ENCODE results near the gene OLIG2. TPM values are rescaled to one million over a fixed set of nuclear protein-coding genes. Genes with fewer than 3 reads are reported as not detected.

The OLIG2 gene
- total RNA-seq, 1 donor from 2014 or later: not detected

DNA sequence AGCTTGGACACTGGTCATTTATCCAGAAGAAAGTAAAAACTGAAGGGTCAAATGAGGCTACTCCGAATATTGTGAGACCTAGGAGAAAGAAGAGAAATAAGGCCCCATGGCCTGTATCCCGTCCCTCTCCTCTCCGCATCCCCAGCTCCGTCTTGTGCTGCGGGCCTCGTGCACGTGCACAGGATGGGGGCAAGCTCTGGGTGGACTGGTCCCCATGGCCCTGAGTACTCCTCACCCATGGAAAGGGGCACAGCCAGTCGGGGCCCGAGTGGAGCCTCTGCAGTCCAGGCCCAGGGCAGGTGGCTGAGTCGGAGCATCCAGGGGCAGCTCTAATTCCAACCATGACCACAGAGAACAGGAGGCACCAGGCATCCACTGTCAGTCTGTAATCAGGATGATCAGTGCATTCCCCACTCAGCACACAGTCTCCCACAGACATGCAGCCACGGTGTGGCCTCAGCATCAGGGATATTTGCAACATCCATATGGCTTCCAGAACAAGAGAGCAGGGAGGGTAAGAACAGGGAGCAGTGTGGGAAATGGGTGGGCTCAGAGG is 31.7 kb downstream of the OLIG2 start:
- Histone ChIP-seq H3K27me3 (no peaks in the 10 kb centered on the region), H3K4me3 (no peak overlapping the region), H3K4me1 (no peaks in the 10 kb centered on the region), H3K36me3 (no peaks in the 10 kb centered on the region), H3K9me3 (no peaks in the 10 kb centered on the region), H3K27ac (no peak overlapping the region)
- no peak for TF ChIP-seq POLR2A (IDR thresholded peaks at IDR 0.05)
- no peak for TF ChIP-seq POLR2AphosphoS5 (IDR thresholded peaks at IDR 0.05; ENCODE audit: insufficient read depth in 1 of 2, low read depth in 1 of 2)
- TF ChIP-seq, protein P1, sequence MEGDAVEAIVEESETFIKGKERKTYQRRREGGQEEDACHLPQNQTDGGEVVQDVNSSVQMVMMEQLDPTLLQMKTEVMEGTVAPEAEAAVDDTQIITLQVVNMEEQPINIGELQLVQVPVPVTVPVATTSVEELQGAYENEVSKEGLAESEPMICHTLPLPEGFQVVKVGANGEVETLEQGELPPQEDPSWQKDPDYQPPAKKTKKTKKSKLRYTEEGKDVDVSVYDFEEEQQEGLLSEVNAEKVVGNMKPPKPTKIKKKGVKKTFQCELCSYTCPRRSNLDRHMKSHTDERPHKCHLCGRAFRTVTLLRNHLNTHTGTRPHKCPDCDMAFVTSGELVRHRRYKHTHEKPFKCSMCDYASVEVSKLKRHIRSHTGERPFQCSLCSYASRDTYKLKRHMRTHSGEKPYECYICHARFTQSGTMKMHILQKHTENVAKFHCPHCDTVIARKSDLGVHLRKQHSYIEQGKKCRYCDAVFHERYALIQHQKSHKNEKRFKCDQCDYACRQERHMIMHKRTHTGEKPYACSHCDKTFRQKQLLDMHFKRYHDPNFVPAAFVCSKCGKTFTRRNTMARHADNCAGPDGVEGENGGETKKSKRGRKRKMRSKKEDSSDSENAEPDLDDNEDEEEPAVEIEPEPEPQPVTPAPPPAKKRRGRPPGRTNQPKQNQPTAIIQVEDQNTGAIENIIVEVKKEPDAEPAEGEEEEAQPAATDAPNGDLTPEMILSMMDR (IDR thresholded peaks at IDR 0.05): no peak
- no peak for DNase-seq (ENCODE audit: extremely low spot score in 2 of 2)
- intact Hi-C loops (cut with DNase I): no loop called here

DNA sequence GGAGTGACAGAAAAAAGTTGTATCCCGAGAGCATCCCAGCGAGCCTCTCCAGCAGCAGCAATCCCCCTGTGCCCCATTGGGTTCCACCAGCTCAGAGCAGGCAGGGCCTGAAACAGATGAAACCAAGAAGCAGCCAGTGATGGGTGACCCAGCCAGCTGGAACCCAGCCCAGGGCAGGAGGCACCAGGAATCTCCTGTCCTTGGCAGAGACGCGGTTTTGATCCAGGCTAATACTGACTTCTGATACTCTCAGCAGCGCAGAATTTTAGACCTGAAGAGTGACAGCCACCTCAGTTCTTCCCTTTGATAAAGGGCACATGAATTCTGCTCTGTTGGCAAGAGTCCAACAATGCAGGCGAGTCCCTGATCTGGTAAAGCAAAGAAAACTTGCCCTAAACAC is 32.8 kb downstream of the OLIG2 start:
- intact Hi-C loops (cut with DNase I): no loop called here
- H3K27me3 ChIP-seq: no peaks in the 10 kb centered on the region

DNA sequence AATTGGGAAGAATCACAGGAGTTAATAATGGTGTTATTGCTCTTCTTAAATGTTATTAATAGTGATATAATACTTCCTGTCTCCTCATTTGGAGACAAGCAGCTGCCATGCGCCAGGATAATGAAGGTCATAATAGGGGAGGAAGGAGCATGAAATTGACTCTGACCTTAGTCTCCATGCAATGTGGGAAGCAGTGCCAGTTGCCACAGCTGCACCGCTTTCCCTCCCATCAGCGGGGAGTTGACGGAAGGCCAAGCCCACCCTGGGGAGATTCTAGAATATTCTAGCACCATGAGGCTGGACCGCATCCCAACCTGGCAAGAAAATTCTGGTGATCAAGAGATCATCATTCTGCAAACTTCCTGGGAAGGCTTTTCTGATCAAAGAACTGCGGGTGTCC is 33.2 kb downstream of the OLIG2 start:
- no peaks in the 10 kb centered on the region for H3K4me1 ChIP-seq
- H3K9me3 ChIP-seq: no peaks in the 10 kb centered on the region
- H3K36me3 ChIP-seq: no peaks in the 10 kb centered on the region
- TF ChIP-seq, protein P1 (IDR thresholded peaks at IDR 0.05): no peak
- TF ChIP-seq POLR2A (IDR thresholded peaks at IDR 0.05): no peak
- no peak for TF ChIP-seq POLR2AphosphoS5 (IDR thresholded peaks at IDR 0.05; ENCODE audit: insufficient read depth in 1 of 2, low read depth in 1 of 2)
- intact Hi-C loops (cut with DNase I): no loop called here
- H3K4me3 ChIP-seq: no peak overlapping the region
- DNase-seq (ENCODE audit: extremely low spot score in 2 of 2): no peak
- no peak overlapping the region for H3K27ac ChIP-seq
- H3K27me3 ChIP-seq: no peaks in the 10 kb centered on the region

More for the DNA sequence above, 32.8 kb downstream of the OLIG2 start:
- no peaks in the 10 kb centered on the region for H3K9me3 ChIP-seq
- TF ChIP-seq POLR2AphosphoS5 (IDR thresholded peaks at IDR 0.05; ENCODE audit: insufficient read depth in 1 of 2, low read depth in 1 of 2): no peak
- TF ChIP-seq, protein P1 (IDR thresholded peaks at IDR 0.05): no peak
- no peak for TF ChIP-seq POLR2A (IDR thresholded peaks at IDR 0.05)
- H3K4me3 ChIP-seq: no peak overlapping the region
- no peaks in the 10 kb centered on the region for H3K4me1 ChIP-seq
- no peak overlapping the region for H3K27ac ChIP-seq
- no peaks in the 10 kb centered on the region for H3K36me3 ChIP-seq
- DNase-seq (ENCODE audit: extremely low spot score in 2 of 2): no peak

DNA sequence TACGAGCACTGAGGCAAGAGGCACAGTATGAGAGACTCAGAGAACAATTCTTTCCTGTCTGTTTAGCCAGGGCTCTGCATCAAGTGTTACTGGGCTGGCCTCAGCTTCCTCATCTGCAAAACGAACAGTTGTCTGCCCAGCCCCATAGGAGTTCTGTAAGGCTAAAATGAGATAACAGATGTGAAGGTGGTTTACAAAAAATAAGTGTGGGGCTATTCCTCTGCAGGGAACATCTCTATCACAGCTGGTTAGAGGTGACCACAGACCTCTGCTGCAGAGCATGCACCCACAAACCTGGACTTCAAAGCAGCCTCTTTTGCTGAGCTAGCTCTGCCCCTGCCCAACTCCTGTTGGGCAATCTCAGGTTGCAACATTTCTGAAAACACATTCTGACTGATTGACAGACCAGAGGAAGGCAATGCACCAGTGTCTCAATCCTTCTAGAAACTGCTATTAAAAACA is 33.7 kb downstream of the OLIG2 start:
- no peak for DNase-seq (ENCODE audit: extremely low spot score in 2 of 2)
- TF ChIP-seq POLR2A (IDR thresholded peaks at IDR 0.05) (no peak), POLR2AphosphoS5 (IDR thresholded peaks at IDR 0.05; ENCODE audit: insufficient read depth in 1 of 2, low read depth in 1 of 2) (no peak)
- TF ChIP-seq, protein P1 (IDR thresholded peaks at IDR 0.05): no peak
- no peaks in the 10 kb centered on the region for H3K4me1 ChIP-seq
- no peak overlapping the region for H3K27ac ChIP-seq
- H3K9me3 ChIP-seq: no peaks in the 10 kb centered on the region
- H3K27me3 ChIP-seq: no peaks in the 10 kb centered on the region
- H3K4me3 ChIP-seq: no peak overlapping the region
- no peaks in the 10 kb centered on the region for H3K36me3 ChIP-seq
- intact Hi-C loops (cut with DNase I): no loop called here

DNA sequence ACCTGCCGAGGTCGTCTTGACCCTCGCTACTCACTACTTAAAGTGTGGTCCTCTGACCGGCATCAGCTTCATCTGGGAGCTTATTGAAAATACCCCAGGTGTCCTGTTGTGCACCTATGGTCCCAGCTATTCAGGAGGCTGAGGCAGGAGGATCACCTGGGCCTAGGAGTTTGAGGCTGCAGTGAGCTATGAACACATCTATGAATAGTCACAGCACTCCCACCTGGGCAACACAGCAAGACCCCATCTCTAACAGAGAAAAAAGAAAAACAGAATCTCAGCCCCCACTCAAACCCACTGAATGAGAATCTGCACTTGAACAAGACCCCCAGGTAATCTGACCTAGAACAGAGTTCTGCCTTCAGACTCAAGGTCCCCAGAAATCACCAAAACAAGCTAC is 35.5 kb downstream of the OLIG2 start:
- Histone ChIP-seq H3K27ac (no peak overlapping the region), H3K4me3 (no peak overlapping the region), H3K36me3 (no peaks in the 10 kb centered on the region), H3K27me3 (no peaks in the 10 kb centered on the region), H3K4me1 (no peaks in the 10 kb centered on the region), H3K9me3 (no peaks in the 10 kb centered on the region)
- TF ChIP-seq, protein P1 (IDR thresholded peaks at IDR 0.05): no peak
- no peak for TF ChIP-seq POLR2A (IDR thresholded peaks at IDR 0.05)
- TF ChIP-seq POLR2AphosphoS5 (IDR thresholded peaks at IDR 0.05; ENCODE audit: insufficient read depth in 1 of 2, low read depth in 1 of 2): no peak
- intact Hi-C loops (cut with DNase I): no loop called here
- DNase-seq (ENCODE audit: extremely low spot score in 2 of 2): no peak

All from vagina (tissue), 2 donors.